IPS-18a (cell line): ENCODE measurements around the gene SLC25A23.
"Not testable (repeated sequence)": the region's sequence is repeated elsewhere in the genome, so short reads cannot be mapped to it uniquely, and the experiment has no call there.

ENCODE experiments used
- H3K27ac ChIP-seq: one replicate; pipeline ENCODE4 v1.5.1; 2013; ENCODE audit warnings: low read length
- H3K27me3 ChIP-seq: one replicate; pipeline ENCODE4 v1.6.1; 2013; ENCODE audit warnings: mild to moderate bottlenecking, low read length; ENCODE audit not compliant: control insufficient read depth, insufficient read depth
- H3K36me3 ChIP-seq: one replicate; pipeline ENCODE4 v1.6.1; 2013; ENCODE audit warnings: low read depth, low read length; ENCODE audit not compliant: control insufficient read depth
- H3K4me1 ChIP-seq: one replicate; pipeline ENCODE4 v1.6.1; 2013; ENCODE audit warnings: low read depth, low read length; ENCODE audit not compliant: control insufficient read depth
- H3K4me3 ChIP-seq: one replicate; pipeline ENCODE4 v1.5.1; 2013; ENCODE audit warnings: low read length
- H3K9ac ChIP-seq: one replicate; pipeline ENCODE4 v1.6.1; 2013; ENCODE audit warnings: mild to moderate bottlenecking, low read length, moderate library complexity
- H3K9me3 ChIP-seq: one replicate; pipeline ENCODE4 v1.6.1; 2013; ENCODE audit warnings: low read depth, low read length; ENCODE audit not compliant: control insufficient read depth

Gene SLC25A23

DNA sequence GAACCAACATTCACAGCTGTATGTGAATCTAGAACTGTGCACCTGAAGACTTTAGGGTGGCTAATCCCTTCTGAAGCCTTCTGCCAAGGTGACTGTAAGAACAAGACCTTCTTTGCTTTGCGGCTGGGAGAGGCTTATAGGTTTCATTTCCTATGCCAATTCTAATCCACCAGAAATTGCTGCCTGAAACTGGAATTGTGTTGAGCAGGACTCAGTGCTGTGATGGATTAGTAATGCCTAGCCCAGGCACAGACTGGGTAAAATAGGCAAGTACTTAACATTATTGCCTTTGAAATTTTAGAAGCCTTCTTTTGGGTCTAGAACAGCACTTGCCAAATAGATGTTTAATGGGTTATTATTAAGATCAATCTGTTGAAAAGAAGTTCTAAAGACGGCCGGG, 11.5 kb downstream of the SLC25A23 start:
- no peak overlapping the region for H3K27ac ChIP-seq
- H3K9me3 ChIP-seq = no peaks in the 10 kb centered on the region
- no peak overlapping the region for H3K4me3 ChIP-seq
- H3K36me3 ChIP-seq = peaks cover 4% of the 10 kb centered on the region
- no peaks in the 10 kb centered on the region for H3K4me1 ChIP-seq
- H3K27me3 ChIP-seq = no peaks in the 10 kb centered on the region
- H3K9ac ChIP-seq = no peak overlapping the region

DNA sequence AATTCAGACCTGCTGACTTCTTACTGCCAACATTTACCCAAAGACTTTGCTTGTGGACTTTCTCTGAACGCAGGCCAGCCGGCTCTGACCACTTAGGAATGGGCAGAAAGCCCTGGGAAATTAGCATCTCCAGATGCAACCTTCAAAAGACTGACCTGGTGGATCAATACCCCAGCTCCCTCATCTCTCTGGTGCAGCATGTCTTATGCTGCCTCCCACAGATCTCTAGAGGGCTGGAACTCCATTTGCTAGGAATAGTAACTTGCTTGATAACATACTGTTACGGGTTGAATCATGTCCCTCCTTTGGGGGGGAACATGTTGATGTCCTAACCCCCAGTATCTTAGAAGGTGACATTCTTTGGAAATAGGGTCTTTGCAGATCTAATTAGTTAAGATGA, 13.1 kb downstream of the SLC25A23 start:
- no peaks in the 10 kb centered on the region for H3K27me3 ChIP-seq
- H3K4me3 ChIP-seq = no peak overlapping the region
- H3K9me3 ChIP-seq = no peaks in the 10 kb centered on the region
- H3K27ac ChIP-seq = no peak overlapping the region
- peaks cover 4% of the 10 kb centered on the region for H3K36me3 ChIP-seq
- H3K9ac ChIP-seq = no peak overlapping the region
- no peaks in the 10 kb centered on the region for H3K4me1 ChIP-seq

DNA sequence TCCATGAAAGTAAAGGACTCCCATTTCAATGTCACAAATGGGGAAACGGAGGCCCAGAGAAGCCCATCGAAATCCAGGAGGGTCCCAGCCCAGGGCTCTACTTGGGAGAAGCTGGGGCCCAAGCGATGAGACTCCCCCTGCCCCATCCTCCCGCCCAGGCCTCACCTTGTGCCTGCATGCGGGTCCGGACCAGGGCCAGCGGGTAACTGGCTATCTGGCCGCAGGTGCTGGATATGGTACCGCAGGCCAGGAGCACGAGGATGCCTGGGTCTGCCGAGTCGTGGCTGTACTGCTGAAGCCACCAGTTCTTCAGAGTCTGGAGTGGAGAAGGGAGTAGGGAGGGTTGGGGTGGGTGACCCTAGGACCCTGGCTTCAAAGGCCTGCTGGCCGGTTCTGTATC, 15.6 kb downstream of the SLC25A23 start:
- Histone ChIP-seq H3K9ac (no peak overlapping the region), H3K27me3 (no peaks in the 10 kb centered on the region), H3K4me1 (no peaks in the 10 kb centered on the region), H3K4me3 (no peak overlapping the region), H3K36me3 (no peaks in the 10 kb centered on the region), H3K9me3 (no peaks in the 10 kb centered on the region), H3K27ac (no peak overlapping the region)

DNA sequence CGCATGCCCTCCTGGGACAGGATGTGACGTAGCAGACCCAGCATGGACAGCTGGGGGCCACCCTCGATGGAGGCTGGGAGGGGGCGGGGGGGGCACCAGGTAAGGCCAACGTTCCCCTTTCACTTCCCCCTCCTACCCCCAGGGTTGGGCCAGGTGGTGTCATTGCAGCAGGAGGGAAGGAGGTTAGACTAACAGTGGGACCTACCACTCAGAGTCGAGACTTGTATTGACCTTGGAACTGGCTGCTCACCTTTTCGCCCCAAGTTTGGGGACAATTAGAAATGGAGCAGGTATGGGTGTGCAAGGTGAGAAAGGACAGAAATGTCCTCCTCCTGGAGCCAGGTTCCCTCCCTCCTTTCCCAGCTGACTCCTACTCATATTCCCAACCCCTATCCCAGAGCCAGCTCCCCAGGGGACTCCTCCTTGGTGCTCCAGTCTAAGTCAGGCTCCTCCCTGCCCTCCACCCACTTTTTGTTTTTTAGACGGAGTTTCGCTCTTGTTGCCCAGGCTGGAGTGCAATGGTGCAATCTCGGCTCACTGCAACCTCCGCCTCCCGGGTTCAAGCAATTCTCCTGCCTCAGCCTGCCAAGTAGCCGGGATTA, 17.4 kb downstream of the SLC25A23 start:
- Histone ChIP-seq H3K9ac (no peak overlapping the region), H3K27me3 (no peaks in the 10 kb centered on the region), H3K9me3 (no peaks in the 10 kb centered on the region), H3K4me3 (no peak overlapping the region), H3K27ac (no peak overlapping the region), H3K36me3 (no peaks in the 10 kb centered on the region), H3K4me1 (no peaks in the 10 kb centered on the region)

GRCh38 chr19:6440905-6441304, 18.7 kb downstream of the SLC25A23 start:
- H3K27me3 ChIP-seq = no peaks in the 10 kb centered on the region
- no peak overlapping the region for H3K9ac ChIP-seq
- H3K4me1 ChIP-seq = no peaks in the 10 kb centered on the region
- no peaks in the 10 kb centered on the region for H3K9me3 ChIP-seq
- H3K36me3 ChIP-seq = no peaks in the 10 kb centered on the region
- no peak overlapping the region for H3K4me3 ChIP-seq
- H3K27ac ChIP-seq = no peak overlapping the region

DNA sequence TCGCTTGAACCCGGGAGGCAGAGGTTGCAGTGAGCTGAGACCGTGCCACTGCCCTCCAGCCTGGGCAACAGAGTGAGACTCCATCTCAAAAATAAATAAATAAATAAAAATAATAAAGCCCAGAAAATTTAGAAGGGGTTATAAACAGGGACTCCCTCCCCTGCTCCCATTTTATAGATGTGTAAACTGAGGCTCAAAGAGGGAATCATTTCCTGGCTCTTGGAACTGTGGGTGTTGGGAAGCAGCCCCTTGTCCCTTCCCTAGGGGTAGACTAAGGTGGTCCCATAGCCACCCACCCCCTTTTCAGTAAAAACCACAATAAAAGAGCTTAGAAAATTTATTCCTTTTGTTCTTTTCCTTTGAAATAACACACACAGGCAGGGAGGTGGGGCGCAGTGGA, 19.8 kb downstream of the SLC25A23 start:
- no peaks in the 10 kb centered on the region for H3K36me3 ChIP-seq
- no peaks in the 10 kb centered on the region for H3K9me3 ChIP-seq

GRCh38 chr19:6433663-6434062, 25.9 kb downstream of the SLC25A23 start, which contains the start of gene SLC25A41:
Gene SLC25A41 (minus strand): TSS chr19:6433763. CDS start chr19:6433693, 70 bp downstream.
- Histone ChIP-seq H3K36me3 (no peaks in the 10 kb centered on the region), H3K27ac (no peak within 1 kb of the TSS), H3K9me3 (no peaks in the 10 kb centered on the region), H3K27me3 (no peaks in the 10 kb centered on the region), H3K4me1 (no peaks in the 10 kb centered on the region), H3K4me3 (no peak within 1 kb of the TSS), H3K9ac (no peak within 1 kb of the TSS)

More for the DNA sequence above, 19.8 kb downstream of the SLC25A23 start:
- no peaks in the 10 kb centered on the region for H3K27me3 ChIP-seq
- no peaks in the 10 kb centered on the region for H3K4me1 ChIP-seq
- no peak overlapping the region for H3K27ac ChIP-seq
- H3K9ac ChIP-seq = no peak overlapping the region
- no peak overlapping the region for H3K4me3 ChIP-seq

GRCh38 chr19:6433165-6433564, 26.4 kb downstream of the SLC25A23 start:
- Histone ChIP-seq H3K9me3 (no peaks in the 10 kb centered on the region), H3K27me3 (no peaks in the 10 kb centered on the region), H3K4me1 (no peaks in the 10 kb centered on the region), H3K27ac (no peak overlapping the region), H3K36me3 (no peaks in the 10 kb centered on the region), H3K9ac (no peak overlapping the region), H3K4me3 (no peak overlapping the region)

DNA sequence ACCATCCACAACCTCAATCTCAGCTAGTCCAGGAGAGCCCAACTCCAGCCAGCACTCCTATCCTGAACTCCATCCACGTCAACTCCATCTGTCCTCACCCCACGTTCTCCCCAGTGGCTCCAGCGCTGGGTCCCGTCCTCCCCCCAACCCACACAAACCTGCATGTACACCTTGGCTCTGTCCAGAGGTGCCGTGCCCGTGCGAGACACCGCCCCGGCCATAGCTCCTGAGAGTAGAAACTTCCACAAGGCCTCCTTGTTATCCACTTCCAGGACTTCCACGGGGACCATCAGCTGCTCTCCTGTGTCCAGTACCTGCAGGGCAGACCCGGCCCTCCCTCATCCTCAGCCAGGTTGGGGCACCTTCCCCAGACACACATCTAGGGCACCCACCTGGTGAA, 27.7 kb downstream of the SLC25A23 start:
- Histone ChIP-seq H3K27me3 (no peaks in the 10 kb centered on the region), H3K4me1 (no peaks in the 10 kb centered on the region), H3K4me3 (no peak overlapping the region), H3K36me3 (no peaks in the 10 kb centered on the region), H3K9me3 (no peaks in the 10 kb centered on the region), H3K9ac (no peak overlapping the region), H3K27ac (no peak overlapping the region)

GRCh38 chr19:6429419-6430221, 30.0 kb downstream of the SLC25A23 start:
- no peaks in the 10 kb centered on the region for H3K27me3 ChIP-seq
- no peaks in the 10 kb centered on the region for H3K4me1 ChIP-seq
- H3K4me3 ChIP-seq = no peak overlapping the region
- H3K27ac ChIP-seq = no peak overlapping the region
- H3K9ac ChIP-seq = no peak overlapping the region
- H3K9me3 ChIP-seq = no peaks in the 10 kb centered on the region
- no peaks in the 10 kb centered on the region for H3K36me3 ChIP-seq

GRCh38 chr19:6428692-6429418, 30.7 kb downstream of the SLC25A23 start:
- H3K36me3 ChIP-seq, H3K4me3 ChIP-seq, H3K27me3 ChIP-seq, H3K9ac ChIP-seq, H3K9me3 ChIP-seq, H3K4me1 ChIP-seq, H3K27ac ChIP-seq: not testable (repeated sequence)
